ENCODE measurements around the gene AP2A2.

AP2A2 gene

GRCh38 chr11:1028616-1029015, 102.9 kb downstream of the AP2A2 start:
- no peak overlapping the region for H3K4me3 ChIP-seq (ENCODE audit: low read depth, low read length)
- in situ Hi-C loops (cut with HindIII; ENCODE audit: low sequenced_read_pairs), result no loop called here
- TF ChIP-seq, protein P1, sequence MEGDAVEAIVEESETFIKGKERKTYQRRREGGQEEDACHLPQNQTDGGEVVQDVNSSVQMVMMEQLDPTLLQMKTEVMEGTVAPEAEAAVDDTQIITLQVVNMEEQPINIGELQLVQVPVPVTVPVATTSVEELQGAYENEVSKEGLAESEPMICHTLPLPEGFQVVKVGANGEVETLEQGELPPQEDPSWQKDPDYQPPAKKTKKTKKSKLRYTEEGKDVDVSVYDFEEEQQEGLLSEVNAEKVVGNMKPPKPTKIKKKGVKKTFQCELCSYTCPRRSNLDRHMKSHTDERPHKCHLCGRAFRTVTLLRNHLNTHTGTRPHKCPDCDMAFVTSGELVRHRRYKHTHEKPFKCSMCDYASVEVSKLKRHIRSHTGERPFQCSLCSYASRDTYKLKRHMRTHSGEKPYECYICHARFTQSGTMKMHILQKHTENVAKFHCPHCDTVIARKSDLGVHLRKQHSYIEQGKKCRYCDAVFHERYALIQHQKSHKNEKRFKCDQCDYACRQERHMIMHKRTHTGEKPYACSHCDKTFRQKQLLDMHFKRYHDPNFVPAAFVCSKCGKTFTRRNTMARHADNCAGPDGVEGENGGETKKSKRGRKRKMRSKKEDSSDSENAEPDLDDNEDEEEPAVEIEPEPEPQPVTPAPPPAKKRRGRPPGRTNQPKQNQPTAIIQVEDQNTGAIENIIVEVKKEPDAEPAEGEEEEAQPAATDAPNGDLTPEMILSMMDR (IDR thresholded peaks at IDR 0.05; ENCODE audit: low read depth, low read length), result no peak
- DNase-seq (ENCODE audit: low read depth, low spot score), result no peak

DNA sequence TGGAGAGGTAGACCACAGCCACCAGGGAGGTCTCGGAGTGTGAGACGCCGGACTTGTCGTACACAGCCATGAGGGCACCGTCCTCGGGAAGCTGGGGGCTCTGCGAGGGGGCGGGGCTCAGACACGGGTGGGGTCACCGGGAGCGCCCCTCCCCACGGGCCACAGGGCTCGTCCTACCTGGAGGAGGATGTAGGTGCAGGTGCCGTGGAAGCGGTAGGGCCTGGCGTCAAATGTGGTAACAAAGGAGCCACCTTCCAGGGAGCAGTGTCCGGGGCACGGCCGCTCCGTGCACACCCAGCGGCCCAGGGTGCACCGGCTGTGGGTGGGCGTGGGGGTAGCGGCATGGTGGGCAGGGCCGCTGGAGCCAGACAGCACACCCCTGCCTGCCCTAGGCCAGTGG, 103.4 kb downstream of the AP2A2 start:
- in situ Hi-C loops (cut with HindIII; ENCODE audit: low sequenced_read_pairs), result no loop called here
- TF ChIP-seq, protein P1 (IDR thresholded peaks at IDR 0.05; ENCODE audit: low read depth, low read length), result no peak

DNA sequence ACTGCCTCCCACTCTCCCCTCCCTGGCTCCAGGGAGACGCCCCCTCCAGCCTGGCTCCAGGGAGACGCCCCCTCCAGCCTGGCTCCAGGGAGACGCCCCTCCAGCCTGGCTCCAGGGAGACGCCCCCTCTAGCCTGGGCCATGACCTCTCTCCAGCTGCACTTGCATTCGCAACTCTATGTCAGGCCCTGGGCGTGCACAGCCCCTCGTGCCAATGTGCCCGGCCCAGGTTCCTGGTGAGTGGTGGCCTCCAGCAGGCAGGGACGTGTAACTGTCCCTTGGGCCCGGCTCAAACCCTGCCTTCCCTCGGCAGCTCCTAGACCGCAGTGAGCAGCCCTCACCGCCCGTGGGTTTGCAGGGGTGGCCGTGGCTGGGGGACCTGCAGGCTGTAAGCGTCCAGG, 104.0 kb downstream of the AP2A2 start:
- TF ChIP-seq, protein P1 (IDR thresholded peaks at IDR 0.05; ENCODE audit: low read depth, low read length), result no peak
- DNase-seq (ENCODE audit: low read depth, low spot score), result no peak
- in situ Hi-C loops (cut with HindIII; ENCODE audit: low sequenced_read_pairs), result no loop called here
- no peak overlapping the region for H3K4me3 ChIP-seq (ENCODE audit: low read depth, low read length)

More for the DNA sequence above, 103.4 kb downstream of the AP2A2 start:
- DNase-seq (ENCODE audit: low read depth, low spot score), result no peak
- H3K4me3 ChIP-seq (ENCODE audit: low read depth, low read length), result no peak overlapping the region

DNA sequence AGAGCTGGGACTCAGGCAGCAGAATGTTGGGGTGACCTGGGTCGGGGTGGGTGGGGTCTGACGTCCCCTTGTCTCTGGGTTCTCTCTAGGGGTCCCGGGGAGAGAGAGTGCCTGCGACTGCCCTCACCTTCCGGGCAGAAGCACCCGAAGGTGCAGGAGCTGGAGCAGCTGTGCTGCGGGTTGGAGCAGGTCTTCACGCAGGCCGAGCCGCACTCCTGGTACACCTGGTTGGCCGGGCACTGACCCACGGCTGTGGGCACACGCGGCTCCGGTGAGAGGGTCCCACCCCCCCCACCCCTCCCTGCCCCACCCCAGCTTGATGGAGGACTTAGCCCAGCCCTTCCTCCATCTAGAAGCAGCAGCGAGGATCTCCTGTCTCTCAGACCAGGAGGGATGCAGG, 104.4 kb downstream of the AP2A2 start:
- TF ChIP-seq, protein P1 (IDR thresholded peaks at IDR 0.05; ENCODE audit: low read depth, low read length), result no peak
- DNase-seq (ENCODE audit: low read depth, low spot score), result no peak
- no peak overlapping the region for H3K4me3 ChIP-seq (ENCODE audit: low read depth, low read length)
- in situ Hi-C loops (cut with HindIII; ENCODE audit: low sequenced_read_pairs), result no loop called here

GRCh38 chr11:1030556-1030955, 104.9 kb downstream of the AP2A2 start:
- in situ Hi-C loops (cut with HindIII; ENCODE audit: low sequenced_read_pairs), result no loop called here
- no peak overlapping the region for H3K4me3 ChIP-seq (ENCODE audit: low read depth, low read length)
- no peak for DNase-seq (ENCODE audit: low read depth, low spot score)
- TF ChIP-seq, protein P1 (IDR thresholded peaks at IDR 0.05; ENCODE audit: low read depth, low read length), result no peak

- in situ Hi-C loops (cut with HindIII; ENCODE audit: low sequenced_read_pairs), result no loop called here
- no peak for DNase-seq (ENCODE audit: low read depth, low spot score)
- H3K4me3 ChIP-seq (ENCODE audit: low read depth, low read length), result no peak overlapping the region
- TF ChIP-seq, protein P1 (IDR thresholded peaks at IDR 0.05; ENCODE audit: low read depth, low read length), result no peak
Measured at GRCh38 chr11:1031121-1031899, 105.6 kb downstream of the AP2A2 start.

Data from astrocyte of the spinal cord (primary cell).